IMR-90 (cell line): ENCODE data around the gene CENATAC. TPM values are rescaled to one million over a fixed set of nuclear protein-coding genes. Genes with fewer than 3 reads are reported as not detected.

Experiments
- ATAC-seq: fragments of 200-7000 bp; cut with Tn5 transposase; 2 replicates; pipeline ENCODE4 v1.9.1; 2020; ENCODE audit warnings: low read depth, mild to moderate bottlenecking, moderate library complexity
- BruUV-seq: library from RNA; stranded (reverse); fragments of 400-500 nt; replicated peaks from 2 replicates; lab custom pipeline; 2021; lab: Mats Ljungman, UMichigan
- CTCF ChIA-PET: fragments of 300-600 bp; formaldehyde crosslinking; extraction: SDS; loops from one replicate; lab custom pipeline; 2021; ENCODE audit warnings: antibody characterized with exemption; lab: Yijun Ruan, JAX
- POLR2A ChIA-PET: fragments of 300-600 bp; sonication (Branson Sonifier 250); formaldehyde crosslinking; loops from one replicate; lab custom pipeline; 2022; ENCODE audit warnings: antibody characterized with exemption; ENCODE audit not compliant: unreplicated experiment; lab: Charles Lee
- DNase-seq: peaks from one replicate; pipeline ENCODE4 v3.0.0; 2013
- H2AFZ ChIP-seq: replicated peaks from 2 replicates; pipeline ENCODE3; 2013; ENCODE audit warnings: low read length, mild to moderate bottlenecking; ENCODE audit not compliant: poor library complexity
- H2AK5ac ChIP-seq: 2 replicates; pipeline ENCODE4 v1.6.1; 2013; ENCODE audit warnings: low read depth, low read length, inconsistent platforms
- H2AK9ac ChIP-seq: replicated peaks from 2 replicates; pipeline ENCODE3; 2013; ENCODE audit warnings: mild to moderate bottlenecking, low read depth, low read length, moderate library complexity; ENCODE audit not compliant: poor library complexity
- H2BK120ac ChIP-seq: 2 replicates; pipeline ENCODE4 v1.6.1; 2013; ENCODE audit warnings: low read depth, low read length, inconsistent platforms
- H2BK15ac ChIP-seq: 3 replicates; pipeline ENCODE4 v1.6.1; 2013; ENCODE audit warnings: low read depth, low read length, inconsistent platforms
- H2BK20ac ChIP-seq: 2 replicates; pipeline ENCODE4 v1.6.1; 2013; ENCODE audit warnings: low read depth, mild to moderate bottlenecking, inconsistent platforms, low read length, moderate library complexity
- H2BK5ac ChIP-seq: 2 replicates; pipeline ENCODE4 v1.6.1; 2013; ENCODE audit warnings: mild to moderate bottlenecking, low read depth, low read length, inconsistent platforms; ENCODE audit not compliant: poor library complexity, severe bottlenecking
- H3K14ac ChIP-seq: replicated peaks from 2 replicates; pipeline ENCODE4 v1.6.1; 2013; ENCODE audit warnings: low read depth, low read length, inconsistent platforms
- H3K18ac ChIP-seq: 2 replicates; pipeline ENCODE4 v1.6.1; 2013; ENCODE audit warnings: low read depth, low read length, control low read depth
- H3K23ac ChIP-seq: 2 replicates; pipeline ENCODE4 v1.6.1; 2013; ENCODE audit warnings: low read depth, low read length, inconsistent platforms
- H3K27ac ChIP-seq: 2 replicates; pipeline ENCODE4 v1.5.1; 2013; ENCODE audit warnings: mild to moderate bottlenecking, control low read depth, low read length; ENCODE audit not compliant: insufficient read depth
- H3K27me3 ChIP-seq: 2 replicates; pipeline ENCODE4 v1.6.1; 2013; ENCODE audit warnings: low read length; ENCODE audit not compliant: control insufficient read depth, insufficient read depth
- H3K36me3 ChIP-seq: 2 replicates; pipeline ENCODE4 v1.6.1; 2013; ENCODE audit warnings: low read length, mixed read lengths; ENCODE audit not compliant: control insufficient read depth, insufficient read depth
- H3K4ac ChIP-seq: 2 replicates; pipeline ENCODE4 v1.6.1; 2013; ENCODE audit warnings: low read depth, low read length, inconsistent platforms
- H3K4me1 ChIP-seq: 2 replicates; pipeline ENCODE4 v1.6.1; 2013; ENCODE audit warnings: low read length, mixed read lengths; ENCODE audit not compliant: control insufficient read depth, insufficient read depth
- H3K4me2 ChIP-seq: 2 replicates; pipeline ENCODE4 v1.6.1; 2013; ENCODE audit warnings: low read depth, mild to moderate bottlenecking, control low read depth, low read length, moderate library complexity
- H3K4me3 ChIP-seq: 2 replicates; pipeline ENCODE4 v1.5.1; 2013; ENCODE audit warnings: low read depth, mild to moderate bottlenecking, control low read depth, low read length, moderate library complexity; ENCODE audit not compliant: insufficient read depth
- H3K56ac ChIP-seq: 2 replicates; pipeline ENCODE4 v1.6.1; 2013; ENCODE audit warnings: low read length, inconsistent platforms; ENCODE audit not compliant: insufficient read depth; ENCODE audit errors: extremely low read depth
- H3K79me1 ChIP-seq, 2 experiments: 2 replicates each; pipeline ENCODE4 v1.6.1; 2013; ENCODE audit warnings: low read length in 2 of 2, inconsistent platforms in 1 of 2, low read depth in 1 of 2
- H3K9ac ChIP-seq: 2 replicates; pipeline ENCODE4 v1.6.1; 2013; ENCODE audit warnings: low read depth, low read length, control low read depth
- H3K9me1 ChIP-seq: 2 replicates; pipeline ENCODE4 v1.6.1; 2013; ENCODE audit warnings: low read length, inconsistent platforms; ENCODE audit not compliant: insufficient read depth
- H3K9me3 ChIP-seq: 2 replicates; pipeline ENCODE4 v1.6.1; 2013; ENCODE audit warnings: low read length; ENCODE audit not compliant: control insufficient read depth, insufficient read depth
- H4K20me1 ChIP-seq: 2 replicates; pipeline ENCODE4 v1.6.1; 2013; ENCODE audit warnings: low read length, inconsistent platforms; ENCODE audit not compliant: insufficient read depth
- H4K5ac ChIP-seq: 2 replicates; pipeline ENCODE4 v1.6.1; 2013; ENCODE audit warnings: mild to moderate bottlenecking, low read depth, low read length, control low read depth
- H4K8ac ChIP-seq, 2 experiments: 2 replicates each; pipeline ENCODE4 v1.6.1; 2013; ENCODE audit warnings: low read depth in 2 of 2, low read length in 2 of 2, control low read depth in 1 of 2, inconsistent platforms in 1 of 2
- H4K91ac ChIP-seq: 2 replicates; pipeline ENCODE4 v1.6.1; 2013; ENCODE audit warnings: low read depth, low read length, inconsistent platforms; ENCODE audit not compliant: insufficient read depth
- CEBPB ChIP-seq: IDR thresholded peaks from 2 replicates; pipeline ENCODE4 v1.6.1; 2012; ENCODE audit warnings: low read depth, low read length, improper control_type of control experiment
- MAZ ChIP-seq: IDR thresholded peaks from 2 replicates; pipeline ENCODE4 v1.6.1; 2012; ENCODE audit warnings: low read depth, mild to moderate bottlenecking, low read length, improper control_type of control experiment, moderate library complexity, borderline replicate concordance
- MXI1 ChIP-seq: IDR thresholded peaks from 2 replicates; pipeline ENCODE4 v1.6.1; 2012; ENCODE audit warnings: low read depth, mild to moderate bottlenecking, low read length, moderate library complexity, borderline replicate concordance
- SMC3 ChIP-seq: fragments of 150-350 bp; IDR thresholded peaks from 2 replicates; pipeline ENCODE4 v1.6.1; 2016; ENCODE audit warnings: low read depth, mild to moderate bottlenecking, antibody characterized with exemption, low read length, moderate library complexity
- WGBS, 2 experiments: methylation state at CpG; one replicate each; pipeline versions ENCODE4 v1.1.5 to v1.1.7; 2013; ENCODE audit warnings: missing lambda C conversion rate in 2 of 2; ENCODE audit not compliant: insufficient read length in 1 of 2; ENCODE audit errors: extremely low coverage in 2 of 2; 5-methylcytosine and 5-hydroxymethylcytosine counted together
- dilution Hi-C: fragments of 300-500 bp; cut with HindIII; formaldehyde crosslinking; loops from one replicate; pipeline ENCODE4 v1.14.3; 2018; ENCODE audit warnings: low sequenced_read_pairs; ENCODE audit not compliant: unreplicated experiment
- in situ Hi-C: fragments of 300-500 bp; cut with MboI; formaldehyde crosslinking; loops from 3 replicates; pipeline ENCODE4 v1.14.3; 2019; ENCODE audit warnings: low sequenced_read_pairs, inconsistent platforms, mixed read lengths
- intact Hi-C: fragments of 100-400 bp; cut with micrococcal nuclease; formaldehyde crosslinking; loops from 2 replicates; pipeline ENCODE4 v1.10.0; 2022
- polyA plus RNA-seq, 3 experiments: library from polyadenylated mRNA; depleted of rRNA; stranded (reverse); fragments of >200 nt; gene quantifications; 2 replicates each; pipeline ENCODE4 v1.2.3, GENCODE V29; 2012; ENCODE audit warnings: low replicate concordance in 1 of 3
- total RNA-seq: library from RNA; depleted of rRNA; stranded (reverse); fragments of >200 nt; gene quantifications from 2 replicates; pipeline ENCODE4 v1.2.3, GENCODE V29; 2012

CENATAC gene
- total and polyA plus RNA-seq, 2 of the 4 experiments (the other 2 are of a cell fraction), result 13.1 to 16.7 TPM

- peak; percentile 85; the same call in 1 of the 2 replicates for TF ChIP-seq MAZ
- TF ChIP-seq SMC3, result no peak
Measured at GRCh38 chr11:119018074-119018938, 20.4 kb downstream of the CENATAC start, which contains the start of the genes RPS25 and TRAPPC4 (continued).

DNA sequence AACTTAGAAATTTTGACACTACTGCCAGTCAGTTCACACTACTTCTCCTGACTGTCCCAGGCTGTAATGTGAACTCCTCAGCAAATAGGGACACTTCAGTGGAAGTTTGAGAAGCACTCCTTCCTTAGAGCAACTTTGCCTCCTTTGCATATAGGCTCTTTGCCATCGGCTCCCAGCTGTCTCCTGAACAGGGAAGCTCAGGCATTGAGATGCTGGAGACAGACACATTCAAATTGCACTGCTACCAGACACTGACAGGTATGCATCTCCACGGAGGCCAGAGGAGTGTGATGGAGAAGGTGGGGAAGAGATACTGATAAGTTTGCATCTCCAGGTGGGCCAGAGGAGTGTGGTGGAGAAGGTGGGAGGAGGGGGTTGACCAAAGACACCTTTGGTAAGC lies 22.1 kb downstream of the CENATAC start:
- ATAC-seq, result no peak
- H4K20me1 ChIP-seq, result peaks cover 36% of the 10 kb centered on the region
- H2AFZ ChIP-seq, result no peak overlapping the region

More for the DNA sequence above, 22.1 kb downstream of the CENATAC start:
- Histone ChIP-seq H3K79me1 (peaks cover 25 to 64% of the 10 kb centered on the region in 2 experiments), H3K36me3 (peaks cover 37% of the 10 kb centered on the region), H3K9ac (0 out of 2 replicates have a peak overlapping the region, but pooled peaks have one; percentile 23), H3K4me1 (peaks cover 5% of the 10 kb centered on the region), H3K56ac (no peak overlapping the region), H2BK15ac (no peak overlapping the region), H3K4ac (no peak overlapping the region), H3K27ac (no peak overlapping the region), H3K27me3 (no peaks in the 10 kb centered on the region), H2BK5ac (no peak overlapping the region), H2BK20ac (no peak overlapping the region), H3K4me3 (0 out of 2 replicates have a peak overlapping the region, but pooled peaks have one; percentile 6), H3K14ac (no peak overlapping the region; the same call in 1 of the 2 replicates), H2BK120ac (no peak overlapping the region), H2AK5ac (no peak overlapping the region), H3K9me3 (no peaks in the 10 kb centered on the region), H4K91ac (no peak overlapping the region), H3K9me1 (peaks cover 3% of the 10 kb centered on the region; the same call in 1 of the 2 replicates), H4K8ac (no peak overlapping the region), H4K5ac (no peak overlapping the region), H3K23ac (peak overlapping the region; percentile 86), H3K4me2 (peak overlapping the region; percentile 68; the same call in 1 of the 2 replicates), H3K18ac (no peak overlapping the region), H2AK9ac (peak overlapping the region; percentile 7)
- in situ Hi-C loops (no loop called here), intact Hi-C loops (no loop called here), dilution Hi-C loops (no loop called here)
- BruUV-seq, result no TSS peak
- no peak for DNase-seq
- ChIA-PET POLR2A (no interaction called here), CTCF (no interaction called here)
- TF ChIP-seq MXI1 (no peak), MAZ (no peak), CEBPB (no peak)
- WGBS, 2 experiments, result no CpG with 5 or more reads among the region's 2 CpGs
